Measurements from ENCODE around the gene UBXN10. TPM values are rescaled to one million over a fixed set of nuclear protein-coding genes. Genes with fewer than 3 reads are reported as not detected.

The UBXN10 gene
- total and polyA plus RNA-seq, 2 of the 13 experiments (the other 11 are each of a cell fraction or from before 2014, with no cell fraction given) = 0.04 to 0.05 TPM

DNA sequence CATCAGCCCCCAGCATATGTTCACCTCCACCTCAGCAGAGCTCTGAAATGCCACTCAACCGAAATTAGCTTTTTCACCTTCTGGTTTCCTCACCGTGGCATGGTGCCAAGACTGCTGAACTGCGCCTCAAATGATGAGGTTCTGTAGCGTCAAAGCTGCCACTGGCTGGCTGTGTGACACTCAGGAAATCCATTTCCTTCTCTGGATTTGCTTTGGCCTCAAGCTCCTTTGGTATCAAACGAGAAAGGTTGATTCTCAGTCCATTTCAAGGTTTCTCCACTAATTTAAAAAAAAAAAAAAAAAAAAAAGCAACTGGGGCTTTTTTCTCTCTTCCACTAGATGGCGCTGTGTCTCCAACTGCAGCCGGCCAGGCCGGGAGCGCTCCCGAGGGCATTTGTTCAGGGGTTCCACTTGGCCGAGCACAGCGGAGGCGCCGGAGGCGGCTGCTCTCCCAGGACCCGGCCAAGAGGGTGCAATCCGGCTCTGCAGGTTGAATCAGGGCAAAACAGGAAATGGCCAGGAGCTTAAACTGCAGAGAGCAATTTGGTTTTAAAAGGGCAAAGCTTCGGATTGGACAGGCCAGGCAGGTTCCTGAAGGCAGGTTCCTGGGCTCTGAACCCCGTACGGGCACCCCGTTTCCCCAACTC is 26.9 kb downstream of the UBXN10 start (continued):
- TF ChIP-seq, protein P1, sequence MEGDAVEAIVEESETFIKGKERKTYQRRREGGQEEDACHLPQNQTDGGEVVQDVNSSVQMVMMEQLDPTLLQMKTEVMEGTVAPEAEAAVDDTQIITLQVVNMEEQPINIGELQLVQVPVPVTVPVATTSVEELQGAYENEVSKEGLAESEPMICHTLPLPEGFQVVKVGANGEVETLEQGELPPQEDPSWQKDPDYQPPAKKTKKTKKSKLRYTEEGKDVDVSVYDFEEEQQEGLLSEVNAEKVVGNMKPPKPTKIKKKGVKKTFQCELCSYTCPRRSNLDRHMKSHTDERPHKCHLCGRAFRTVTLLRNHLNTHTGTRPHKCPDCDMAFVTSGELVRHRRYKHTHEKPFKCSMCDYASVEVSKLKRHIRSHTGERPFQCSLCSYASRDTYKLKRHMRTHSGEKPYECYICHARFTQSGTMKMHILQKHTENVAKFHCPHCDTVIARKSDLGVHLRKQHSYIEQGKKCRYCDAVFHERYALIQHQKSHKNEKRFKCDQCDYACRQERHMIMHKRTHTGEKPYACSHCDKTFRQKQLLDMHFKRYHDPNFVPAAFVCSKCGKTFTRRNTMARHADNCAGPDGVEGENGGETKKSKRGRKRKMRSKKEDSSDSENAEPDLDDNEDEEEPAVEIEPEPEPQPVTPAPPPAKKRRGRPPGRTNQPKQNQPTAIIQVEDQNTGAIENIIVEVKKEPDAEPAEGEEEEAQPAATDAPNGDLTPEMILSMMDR (CRISPR knock-in tag; IDR thresholded peaks at IDR 0.05) = peak; percentile 68
- peak; percentile 81 for TF ChIP-seq PTBP1 (IDR thresholded peaks at IDR 0.05; ENCODE audit: low read depth, low read length, poor library complexity, severe bottlenecking)
- no peak for TF ChIP-seq TSC22D2 (CRISPR knock-in tag; IDR thresholded peaks at IDR 0.05; ENCODE audit: borderline replicate concordance)
- TF ChIP-seq ZFAT (CRISPR knock-in tag; conservative IDR thresholded peaks at IDR 0.05) = no peak
- no peak for TF ChIP-seq FOXA3 (CRISPR knock-in tag; IDR thresholded peaks at IDR 0.05)
- TF ChIP-seq, protein P2, sequence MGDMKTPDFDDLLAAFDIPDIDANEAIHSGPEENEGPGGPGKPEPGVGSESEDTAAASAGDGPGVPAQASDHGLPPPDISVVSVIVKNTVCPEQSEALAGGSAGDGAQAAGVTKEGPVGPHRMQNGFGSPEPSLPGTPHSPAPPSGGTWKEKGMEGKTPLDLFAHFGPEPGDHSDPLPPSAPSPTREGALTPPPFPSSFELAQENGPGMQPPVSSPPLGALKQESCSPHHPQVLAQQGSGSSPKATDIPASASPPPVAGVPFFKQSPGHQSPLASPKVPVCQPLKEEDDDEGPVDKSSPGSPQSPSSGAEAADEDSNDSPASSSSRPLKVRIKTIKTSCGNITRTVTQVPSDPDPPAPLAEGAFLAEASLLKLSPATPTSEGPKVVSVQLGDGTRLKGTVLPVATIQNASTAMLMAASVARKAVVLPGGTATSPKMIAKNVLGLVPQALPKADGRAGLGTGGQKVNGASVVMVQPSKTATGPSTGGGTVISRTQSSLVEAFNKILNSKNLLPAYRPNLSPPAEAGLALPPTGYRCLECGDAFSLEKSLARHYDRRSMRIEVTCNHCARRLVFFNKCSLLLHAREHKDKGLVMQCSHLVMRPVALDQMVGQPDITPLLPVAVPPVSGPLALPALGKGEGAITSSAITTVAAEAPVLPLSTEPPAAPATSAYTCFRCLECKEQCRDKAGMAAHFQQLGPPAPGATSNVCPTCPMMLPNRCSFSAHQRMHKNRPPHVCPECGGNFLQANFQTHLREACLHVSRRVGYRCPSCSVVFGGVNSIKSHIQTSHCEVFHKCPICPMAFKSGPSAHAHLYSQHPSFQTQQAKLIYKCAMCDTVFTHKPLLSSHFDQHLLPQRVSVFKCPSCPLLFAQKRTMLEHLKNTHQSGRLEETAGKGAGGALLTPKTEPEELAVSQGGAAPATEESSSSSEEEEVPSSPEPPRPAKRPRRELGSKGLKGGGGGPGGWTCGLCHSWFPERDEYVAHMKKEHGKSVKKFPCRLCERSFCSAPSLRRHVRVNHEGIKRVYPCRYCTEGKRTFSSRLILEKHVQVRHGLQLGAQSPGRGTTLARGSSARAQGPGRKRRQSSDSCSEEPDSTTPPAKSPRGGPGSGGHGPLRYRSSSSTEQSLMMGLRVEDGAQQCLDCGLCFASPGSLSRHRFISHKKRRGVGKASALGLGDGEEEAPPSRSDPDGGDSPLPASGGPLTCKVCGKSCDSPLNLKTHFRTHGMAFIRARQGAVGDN (CRISPR knock-in tag; IDR thresholded peaks at IDR 0.05) = peak; percentile 34; the same call in 1 of the 2 replicates
- TF ChIP-seq PHF20 (CRISPR knock-in tag; IDR thresholded peaks at IDR 0.05) = no peak
- no peak for TF ChIP-seq ZMYM4 (CRISPR knock-in tag; IDR thresholded peaks at IDR 0.05)
- TF ChIP-seq, protein P3, sequence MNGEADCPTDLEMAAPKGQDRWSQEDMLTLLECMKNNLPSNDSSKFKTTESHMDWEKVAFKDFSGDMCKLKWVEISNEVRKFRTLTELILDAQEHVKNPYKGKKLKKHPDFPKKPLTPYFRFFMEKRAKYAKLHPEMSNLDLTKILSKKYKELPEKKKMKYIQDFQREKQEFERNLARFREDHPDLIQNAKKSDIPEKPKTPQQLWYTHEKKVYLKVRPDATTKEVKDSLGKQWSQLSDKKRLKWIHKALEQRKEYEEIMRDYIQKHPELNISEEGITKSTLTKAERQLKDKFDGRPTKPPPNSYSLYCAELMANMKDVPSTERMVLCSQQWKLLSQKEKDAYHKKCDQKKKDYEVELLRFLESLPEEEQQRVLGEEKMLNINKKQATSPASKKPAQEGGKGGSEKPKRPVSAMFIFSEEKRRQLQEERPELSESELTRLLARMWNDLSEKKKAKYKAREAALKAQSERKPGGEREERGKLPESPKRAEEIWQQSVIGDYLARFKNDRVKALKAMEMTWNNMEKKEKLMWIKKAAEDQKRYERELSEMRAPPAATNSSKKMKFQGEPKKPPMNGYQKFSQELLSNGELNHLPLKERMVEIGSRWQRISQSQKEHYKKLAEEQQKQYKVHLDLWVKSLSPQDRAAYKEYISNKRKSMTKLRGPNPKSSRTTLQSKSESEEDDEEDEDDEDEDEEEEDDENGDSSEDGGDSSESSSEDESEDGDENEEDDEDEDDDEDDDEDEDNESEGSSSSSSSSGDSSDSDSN (CRISPR knock-in tag; IDR thresholded peaks at IDR 0.05) = peak; percentile 35; the same call in 1 of the 2 replicates
- TF ChIP-seq PITX1 (CRISPR knock-in tag; IDR thresholded peaks at IDR 0.05) = 0 out of 2 replicates have a peak, but pooled peaks have one; percentile 23
- peak; percentile 31 for TF ChIP-seq XRCC5 (optimal IDR thresholded peaks at IDR 0.05; ENCODE audit: low read length)
- no peak for TF ChIP-seq TP53 (CRISPR knock-in tag; conservative IDR thresholded peaks at IDR 0.05)
